ENCODE measurements around the gene SPEM1.

Gene SPEM1

DNA sequence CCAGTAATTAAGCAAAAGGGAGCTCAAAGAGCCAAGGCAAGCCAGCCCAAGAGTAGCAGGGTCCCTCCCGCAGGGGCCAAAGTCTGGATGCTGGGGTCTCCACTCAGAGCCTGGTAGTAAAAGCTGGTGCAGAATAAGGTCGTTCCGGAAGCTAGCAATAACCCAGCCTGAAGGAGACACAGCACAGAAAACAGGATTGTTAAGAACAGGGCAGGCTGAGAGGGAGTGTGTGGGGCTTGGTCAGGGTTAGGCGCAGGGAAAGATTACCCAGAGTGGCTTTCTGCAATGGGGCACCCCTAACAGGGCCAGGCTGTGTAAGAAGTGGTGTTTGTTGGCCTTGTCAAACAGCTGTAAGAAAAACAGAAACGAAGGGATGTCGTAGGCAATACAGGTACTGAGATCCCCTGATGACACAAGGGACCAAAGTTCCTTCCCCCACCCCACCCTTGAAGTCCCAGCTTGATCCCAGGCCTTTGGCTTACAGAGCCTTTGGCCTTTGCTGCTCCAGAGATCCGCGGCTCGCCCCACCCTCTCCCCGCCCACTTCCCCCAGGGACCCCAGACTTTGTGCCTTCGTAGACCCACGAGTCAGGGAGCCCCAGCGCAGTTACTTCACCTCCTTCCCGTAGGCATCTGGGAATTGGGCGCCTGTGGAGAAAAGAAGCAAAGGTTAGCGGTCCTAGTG, 16.9 kb upstream of the SPEM1 start:
- ATAC-seq, result no peak

DNA sequence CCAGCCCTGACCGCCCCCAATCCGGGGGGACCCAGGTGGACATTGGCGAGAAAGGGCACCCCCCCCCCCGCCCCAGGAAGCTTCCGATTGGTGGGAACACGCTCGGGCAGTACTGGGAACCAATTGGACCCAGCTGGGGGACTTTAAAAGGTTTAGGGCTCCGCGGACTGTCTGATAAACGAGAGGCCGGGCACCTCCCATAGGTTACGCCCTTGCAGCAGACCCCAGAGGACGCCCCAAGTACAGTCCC, 16.5 kb upstream of the SPEM1 start:
- ATAC-seq, result no peak

DNA sequence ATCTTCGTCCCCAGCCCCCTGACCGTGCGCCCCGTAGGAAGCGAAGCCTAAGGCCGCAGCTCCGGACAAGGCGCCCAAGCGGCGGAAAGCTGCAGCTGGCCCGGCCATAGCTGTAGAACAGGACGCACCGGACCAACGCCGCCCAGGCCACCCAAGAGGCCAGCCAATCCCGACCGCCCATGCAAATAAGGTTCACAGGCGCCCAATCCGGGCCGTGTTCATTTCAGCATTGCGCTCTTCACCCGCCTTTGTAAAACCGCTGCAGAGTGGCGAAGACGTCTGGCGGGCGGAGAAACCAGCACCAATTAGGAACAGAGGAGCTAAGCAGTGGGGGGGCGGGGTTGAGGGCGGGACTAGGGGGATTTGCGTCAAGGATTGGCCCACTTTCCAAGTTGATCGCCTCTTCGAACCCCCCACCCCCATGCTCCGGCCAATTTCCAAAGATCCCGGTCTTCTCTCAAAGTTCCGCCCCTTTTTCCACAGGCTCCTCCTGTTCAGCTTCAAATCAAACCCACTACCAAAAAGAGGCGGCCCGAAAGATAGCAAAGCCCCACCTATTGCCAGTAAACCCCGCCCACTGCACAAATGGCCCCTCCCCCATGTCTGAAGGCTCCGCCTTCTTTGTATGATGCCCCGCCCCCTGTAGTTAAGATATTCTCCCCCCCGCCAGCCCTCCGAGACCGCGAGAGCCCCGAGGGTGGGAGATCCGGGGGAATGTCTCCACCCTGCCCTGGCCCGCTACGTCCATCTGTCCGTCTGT, 16.0 kb upstream of the SPEM1 start, which contains the start of gene TMEM256:
TSS of gene TMEM256 (minus strand) at position 121 of the 760 bp plus-strand sequence. CDS start at position 108, 13 bp downstream.
- peak; percentile 96 to 97 for ATAC-seq

DNA sequence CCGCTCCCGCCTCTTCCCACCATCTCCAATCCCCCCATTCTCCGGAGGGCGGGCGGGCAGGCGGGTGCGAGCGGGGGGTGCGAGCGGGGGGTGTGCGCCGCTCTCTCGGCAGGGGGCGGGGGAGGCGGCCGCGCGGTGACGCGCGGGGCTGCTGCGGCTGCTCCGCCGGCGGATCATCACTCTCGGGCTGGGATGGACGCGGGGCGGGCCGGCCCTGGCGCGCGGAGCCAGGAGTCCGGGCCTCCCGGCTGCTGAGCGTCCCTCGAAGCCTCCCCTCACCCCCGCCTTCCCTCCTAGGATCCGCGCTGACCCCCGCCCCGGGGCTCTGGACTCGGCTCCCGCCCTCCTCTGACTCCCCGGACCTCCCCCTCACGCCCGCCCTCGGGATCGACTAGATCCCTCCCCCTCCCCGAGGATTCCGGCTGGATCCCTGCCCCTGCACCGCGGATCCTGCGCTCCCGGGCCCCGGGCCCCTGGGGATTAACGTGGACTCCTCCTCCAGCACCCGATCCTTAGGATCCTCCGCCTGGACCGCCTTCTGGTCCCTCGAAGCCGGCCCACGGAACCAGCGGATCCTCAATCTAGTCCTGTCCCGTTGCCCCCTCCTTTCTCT, 15.3 kb upstream of the SPEM1 start:
- peak; percentile 34 to 44 for ATAC-seq

DNA sequence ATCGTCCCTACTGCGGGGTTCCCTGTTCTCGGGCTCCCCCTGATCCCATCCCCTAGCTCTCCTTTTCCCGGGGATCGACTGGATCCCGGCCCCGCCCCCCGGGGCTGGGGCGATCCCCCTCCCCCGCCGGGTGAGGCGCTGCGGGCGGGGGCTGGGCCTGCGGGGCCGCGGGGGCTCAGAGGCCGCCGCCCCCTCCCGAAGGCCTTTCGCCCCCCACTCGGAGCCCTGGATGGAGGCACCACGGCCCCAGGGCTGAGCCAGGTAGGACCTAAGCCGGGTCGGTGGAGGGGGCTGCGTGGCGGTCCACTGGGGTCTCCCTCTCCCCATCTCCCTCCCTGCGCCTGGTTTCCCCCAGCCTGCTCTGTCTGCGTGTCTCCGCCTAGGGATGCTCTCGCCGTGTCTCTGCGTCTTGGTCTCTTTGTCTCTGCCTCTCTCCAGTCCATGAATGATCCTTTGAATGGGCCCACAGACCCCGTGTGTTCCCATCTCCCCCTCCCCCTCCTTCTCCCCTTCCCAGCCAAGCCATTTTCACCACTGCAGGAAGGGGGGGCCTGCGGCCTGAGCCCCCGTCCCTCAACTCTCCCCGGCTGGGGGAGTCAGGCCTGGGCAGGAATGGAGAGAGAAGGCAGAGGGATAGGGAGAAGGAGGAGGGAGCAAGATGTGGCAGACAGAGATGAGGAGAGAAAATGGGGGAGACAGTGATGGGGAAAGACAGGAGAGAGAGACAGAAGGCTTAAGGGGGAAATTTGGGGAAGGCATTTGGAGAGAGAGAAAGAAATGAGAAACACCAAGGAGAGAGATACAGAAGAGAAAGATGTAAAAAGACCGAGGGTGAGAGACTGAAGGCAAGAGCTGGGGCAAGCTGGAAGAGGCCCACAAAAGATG, 14.5 kb upstream of the SPEM1 start:
- ATAC-seq, result no peak

DNA sequence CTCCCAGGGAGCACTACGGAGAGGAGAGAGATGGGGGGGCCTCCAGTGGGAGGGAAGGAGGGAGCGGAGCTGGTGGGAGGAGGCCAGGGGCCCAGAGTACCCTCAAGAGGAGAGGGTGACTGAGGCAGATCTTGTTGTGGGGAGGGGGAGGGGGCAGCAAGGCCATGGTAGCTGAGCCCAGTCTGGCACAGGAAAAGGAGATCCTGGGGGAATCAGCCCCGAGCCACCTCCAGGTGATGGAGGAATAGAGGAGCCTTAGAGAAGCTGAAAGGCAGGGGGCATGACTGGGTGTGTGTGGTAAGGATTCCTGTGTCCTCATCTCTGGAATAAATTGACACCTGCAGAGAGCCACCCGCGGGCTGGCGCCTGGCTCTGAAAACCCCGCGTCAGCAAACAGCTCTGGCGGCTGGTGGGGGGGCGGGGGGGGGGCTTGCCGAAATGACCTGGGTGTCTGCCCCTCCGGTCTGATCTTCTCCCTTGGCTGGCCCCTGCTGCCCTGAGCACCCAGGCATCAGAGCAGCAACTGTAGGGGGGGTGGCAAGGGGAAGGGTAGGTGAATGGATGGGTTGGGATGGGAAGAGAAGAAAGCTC, 13.8 kb upstream of the SPEM1 start:
- ATAC-seq, result no peak

DNA sequence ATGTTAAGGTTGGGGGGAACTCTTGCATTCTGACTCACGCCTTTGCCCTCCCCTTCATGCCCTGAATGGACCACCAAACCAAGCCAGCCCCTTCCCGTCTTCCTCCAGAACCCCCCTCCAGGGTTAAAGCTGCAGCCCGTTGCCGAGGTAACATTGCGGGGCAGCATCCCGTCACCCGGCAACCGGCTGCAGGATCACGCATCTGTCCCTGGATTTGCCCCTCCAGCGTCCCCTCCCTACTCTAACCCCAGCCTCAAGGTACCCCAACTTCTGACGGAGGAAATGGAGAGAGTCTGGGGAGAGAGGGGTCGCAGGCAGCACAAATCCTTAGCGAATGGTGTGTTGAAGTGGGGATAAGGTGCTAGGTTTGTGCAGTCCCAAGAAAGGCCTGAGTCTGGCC, 13.0 kb upstream of the SPEM1 start:
- ATAC-seq, result no peak

DNA sequence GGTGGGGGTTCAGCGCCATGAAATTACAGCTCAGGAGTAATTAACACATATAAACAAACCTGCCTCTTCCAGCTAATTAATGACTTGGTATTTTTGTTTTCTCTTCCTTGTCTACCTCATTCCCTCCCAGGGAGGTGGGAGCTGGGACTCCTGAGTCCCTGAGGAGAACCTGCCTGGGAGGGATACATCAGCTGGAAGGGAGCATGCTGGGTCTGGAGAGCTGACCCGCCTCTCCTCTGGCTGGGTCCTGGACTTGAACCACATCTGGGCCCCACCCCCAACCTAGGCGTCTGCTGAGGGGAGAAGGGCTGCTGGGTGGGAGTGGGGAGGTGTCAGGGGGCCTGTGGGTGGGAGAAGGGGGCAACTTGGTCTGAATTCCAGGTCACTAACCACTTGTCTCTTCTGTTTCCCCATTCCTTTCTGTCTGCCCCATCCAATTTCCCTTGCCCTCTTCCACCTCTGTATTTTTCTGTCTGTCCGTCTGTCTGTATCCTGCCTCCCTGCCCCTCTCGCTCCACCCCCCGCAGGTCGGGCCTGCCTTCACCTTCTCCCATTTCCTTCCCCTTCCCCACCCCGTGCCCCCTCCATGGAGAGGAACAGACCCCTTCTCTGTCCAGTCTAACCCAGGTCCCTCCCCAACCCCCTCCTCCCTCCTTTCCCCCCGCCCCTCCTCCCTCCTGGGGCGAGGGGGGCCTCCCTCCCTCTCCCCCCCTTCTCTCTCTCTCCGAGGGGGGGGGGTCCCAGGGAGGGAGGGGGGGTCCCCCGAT, 12.5 kb upstream of the SPEM1 start, which contains the start of gene NLGN2:
TSS of gene NLGN2 (plus strand) at position 361 of the 767 bp plus-strand sequence. CDS start 411 bp downstream, outside the sequence.
- ATAC-seq, result no peak

DNA sequence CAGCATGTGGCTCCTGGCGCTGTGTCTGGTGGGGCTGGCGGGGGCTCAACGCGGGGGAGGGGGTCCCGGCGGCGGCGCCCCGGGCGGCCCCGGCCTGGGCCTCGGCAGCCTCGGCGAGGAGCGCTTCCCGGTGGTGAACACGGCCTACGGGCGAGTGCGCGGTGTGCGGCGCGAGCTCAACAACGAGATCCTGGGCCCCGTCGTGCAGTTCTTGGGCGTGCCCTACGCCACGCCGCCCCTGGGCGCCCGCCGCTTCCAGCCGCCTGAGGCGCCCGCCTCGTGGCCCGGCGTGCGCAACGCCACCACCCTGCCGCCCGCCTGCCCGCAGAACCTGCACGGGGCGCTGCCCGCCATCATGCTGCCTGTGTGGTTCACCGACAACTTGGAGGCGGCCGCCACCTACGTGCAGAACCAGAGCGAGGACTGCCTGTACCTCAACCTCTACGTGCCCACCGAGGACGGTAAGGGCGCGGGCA, 11.8 kb upstream of the SPEM1 start:
- ATAC-seq, result no peak

DNA sequence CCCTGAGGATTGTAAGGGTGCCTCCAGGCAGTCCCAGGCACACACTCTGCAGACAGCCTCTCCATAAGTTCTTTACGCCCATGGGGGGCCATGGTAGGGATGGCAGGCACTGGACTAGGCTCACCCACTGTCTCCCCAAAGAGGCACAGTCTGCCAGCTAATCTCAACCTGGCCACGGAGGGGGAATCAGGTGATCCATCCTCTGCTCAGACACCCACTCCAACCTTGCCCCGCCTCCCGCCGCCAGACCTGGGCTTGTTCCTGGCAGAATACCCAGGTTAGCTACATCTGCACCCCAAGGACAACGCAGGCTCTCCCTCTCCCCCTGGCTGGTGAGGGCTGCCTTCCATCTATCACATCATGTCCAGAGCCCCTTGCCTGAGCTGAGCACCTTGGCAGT, 11.3 kb upstream of the SPEM1 start:
- no peak for ATAC-seq

DNA sequence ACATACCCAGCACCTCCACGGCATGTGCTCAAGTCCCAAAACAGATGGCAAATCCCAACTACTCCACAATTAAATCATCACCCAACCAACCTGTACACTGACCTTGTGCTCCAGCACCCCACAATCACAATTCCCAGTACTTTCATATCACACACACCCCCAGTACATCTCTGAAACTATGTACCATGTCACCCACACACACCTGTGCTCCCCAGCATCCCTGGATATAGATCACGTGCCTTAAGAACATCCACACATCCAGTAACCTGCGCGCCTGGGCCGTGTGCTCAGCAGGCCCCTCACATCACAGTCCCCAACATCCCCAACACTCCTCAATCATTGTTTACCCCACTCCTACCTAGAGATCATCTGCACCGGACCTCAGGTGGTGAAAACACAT, 10.4 kb upstream of the SPEM1 start:
- ATAC-seq, result no peak

DNA sequence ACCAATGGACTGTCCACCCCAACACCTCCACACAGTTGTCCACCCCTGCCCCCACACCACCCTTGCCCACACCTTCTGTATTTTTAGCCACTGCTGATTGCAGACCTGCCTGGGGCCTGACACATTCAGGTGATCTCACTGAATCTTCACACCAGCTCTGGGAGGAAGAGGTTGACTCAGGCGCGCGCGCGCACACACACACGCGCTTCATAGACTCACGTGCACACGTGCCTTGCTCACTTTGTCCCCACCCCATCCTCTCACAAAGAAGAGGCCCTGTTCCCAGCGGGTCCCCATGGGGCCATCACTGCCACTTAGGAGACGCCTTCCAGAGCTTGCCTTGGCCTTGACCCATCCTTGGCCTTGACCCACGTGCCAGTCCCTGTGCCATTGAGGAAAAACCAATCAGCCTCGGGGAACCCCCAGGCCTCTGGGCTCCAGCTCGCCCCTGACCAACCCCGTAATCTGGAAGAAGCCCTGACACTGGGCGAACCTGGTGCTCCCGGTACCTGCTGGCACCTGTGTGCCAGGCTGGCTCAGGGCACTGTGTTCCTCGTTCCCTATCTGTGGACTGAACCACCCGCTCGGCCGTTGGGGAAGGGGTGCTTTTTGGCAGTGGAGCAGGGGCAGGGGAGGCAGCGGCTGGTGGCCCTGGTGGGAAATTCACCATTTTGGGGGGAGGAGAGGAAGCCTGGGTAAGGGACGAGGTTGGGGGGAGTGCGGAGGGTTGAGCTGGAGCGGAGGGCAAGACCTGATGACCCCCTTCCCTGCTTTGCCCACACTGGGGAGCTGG, 9.3 kb upstream of the SPEM1 start:
- ATAC-seq, result no peak

DNA sequence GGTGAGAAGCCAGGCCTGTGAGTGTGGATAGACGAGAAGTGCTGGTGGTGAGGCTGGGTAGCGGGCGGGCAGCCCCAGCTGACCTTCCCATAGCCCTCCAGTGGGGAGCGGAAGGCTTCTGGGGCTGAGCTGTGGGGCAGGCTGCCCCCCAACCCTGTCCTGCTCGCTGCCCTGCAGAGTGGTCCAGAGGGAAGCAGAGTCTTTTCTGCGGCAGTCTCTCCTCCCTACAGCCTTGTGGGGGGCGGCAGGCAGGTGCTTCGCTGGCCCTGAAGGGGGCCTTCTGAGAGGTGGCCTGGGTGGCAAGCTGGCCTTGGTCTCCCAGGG, 8.7 kb upstream of the SPEM1 start:
- no peak for ATAC-seq

DNA sequence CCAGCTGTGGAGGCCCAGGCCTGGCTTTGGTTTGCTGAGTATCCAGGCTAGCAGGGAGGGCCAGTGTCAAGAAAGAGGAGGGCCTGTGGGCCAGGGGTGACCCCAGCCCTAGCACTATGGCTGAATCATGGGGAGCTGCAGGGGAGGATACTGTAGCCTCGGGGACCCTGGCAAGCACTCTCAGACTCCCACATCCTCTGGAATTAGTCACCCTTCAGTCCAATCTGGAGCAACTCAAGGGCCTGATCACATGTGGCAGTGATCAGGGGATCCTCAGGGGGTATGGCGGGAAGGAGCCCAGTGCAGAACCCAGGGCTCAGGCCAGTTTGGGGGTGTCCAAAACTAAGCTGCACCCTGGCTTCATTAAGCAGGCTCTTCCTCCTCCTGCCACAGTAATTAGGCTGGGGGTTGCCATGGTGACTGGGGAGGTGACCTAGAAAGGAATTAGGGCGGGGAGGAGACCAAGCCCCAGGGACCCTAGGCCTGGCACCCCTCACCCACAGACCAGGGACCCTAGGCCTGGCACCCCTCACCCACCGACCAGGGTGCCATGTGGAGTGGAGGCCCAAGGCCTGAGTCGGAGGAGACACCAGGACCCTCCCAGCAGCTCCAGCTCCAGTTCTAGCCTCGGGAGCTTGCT, 6.7 kb upstream of the SPEM1 start:
- no peak for ATAC-seq

DNA sequence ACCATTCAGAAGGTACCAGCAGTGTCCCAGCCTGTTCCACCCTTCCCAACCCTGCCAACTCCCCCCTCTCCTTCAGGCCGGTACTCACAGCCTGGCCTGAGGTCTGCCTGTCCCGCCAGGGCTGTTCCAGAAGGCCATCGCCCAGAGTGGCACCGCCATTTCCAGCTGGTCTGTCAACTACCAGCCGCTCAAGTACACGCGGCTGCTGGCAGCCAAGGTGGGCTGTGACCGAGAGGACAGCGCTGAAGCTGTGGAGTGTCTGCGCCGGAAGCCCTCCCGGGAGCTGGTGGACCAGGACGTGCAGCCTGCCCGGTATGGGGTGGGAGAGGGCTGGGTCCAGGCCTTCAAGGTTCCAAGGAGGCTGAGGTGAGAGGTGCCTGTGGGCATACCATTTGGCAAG, 5.3 kb upstream of the SPEM1 start:
- no peak for ATAC-seq

DNA sequence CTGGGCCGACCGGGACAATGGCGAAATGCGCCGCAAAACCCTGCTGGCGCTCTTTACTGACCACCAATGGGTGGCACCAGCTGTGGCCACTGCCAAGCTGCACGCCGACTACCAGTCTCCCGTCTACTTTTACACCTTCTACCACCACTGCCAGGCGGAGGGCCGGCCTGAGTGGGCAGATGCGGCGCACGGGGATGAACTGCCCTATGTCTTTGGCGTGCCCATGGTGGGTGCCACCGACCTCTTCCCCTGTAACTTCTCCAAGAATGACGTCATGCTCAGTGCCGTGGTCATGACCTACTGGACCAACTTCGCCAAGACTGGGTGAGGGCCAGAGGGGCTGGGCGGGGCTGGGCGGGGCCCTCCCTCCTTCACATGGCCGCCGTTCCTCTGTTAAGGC, 4.3 kb upstream of the SPEM1 start:
- no peak for ATAC-seq

DNA sequence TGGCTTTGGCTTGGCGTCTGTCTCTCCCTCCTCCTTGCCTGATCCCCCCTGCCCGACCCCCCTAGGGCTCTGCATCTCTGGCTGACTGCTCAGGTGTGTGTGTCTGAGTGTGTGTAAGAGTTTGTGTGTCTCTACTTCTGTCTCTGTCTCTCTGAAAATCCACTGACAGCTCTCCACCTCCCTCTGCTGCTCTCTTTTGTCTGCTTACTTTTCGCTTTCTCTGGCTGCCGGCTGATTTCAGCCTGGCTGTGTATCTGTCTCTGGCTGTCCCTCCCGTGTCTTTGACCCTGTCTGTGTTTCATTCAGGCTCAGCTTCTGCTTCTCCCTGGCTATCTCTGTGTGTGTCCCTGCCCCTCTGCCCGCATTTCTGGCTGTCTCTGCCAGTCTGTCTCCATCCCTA, 3.8 kb upstream of the SPEM1 start:
- ATAC-seq, result no peak

DNA sequence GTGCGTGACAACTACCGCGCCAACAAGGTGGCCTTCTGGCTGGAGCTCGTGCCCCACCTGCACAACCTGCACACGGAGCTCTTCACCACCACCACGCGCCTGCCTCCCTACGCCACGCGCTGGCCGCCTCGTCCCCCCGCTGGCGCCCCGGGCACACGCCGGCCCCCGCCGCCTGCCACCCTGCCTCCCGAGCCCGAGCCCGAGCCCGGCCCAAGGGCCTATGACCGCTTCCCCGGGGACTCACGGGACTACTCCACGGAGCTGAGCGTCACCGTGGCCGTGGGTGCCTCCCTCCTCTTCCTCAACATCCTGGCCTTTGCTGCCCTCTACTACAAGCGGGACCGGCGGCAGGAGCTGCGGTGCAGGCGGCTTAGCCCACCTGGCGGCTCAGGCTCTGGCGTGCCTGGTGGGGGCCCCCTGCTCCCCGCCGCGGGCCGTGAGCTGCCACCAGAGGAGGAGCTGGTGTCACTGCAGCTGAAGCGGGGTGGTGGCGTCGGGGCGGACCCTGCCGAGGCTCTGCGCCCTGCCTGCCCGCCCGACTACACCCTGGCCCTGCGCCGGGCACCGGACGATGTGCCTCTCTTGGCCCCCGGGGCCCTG, 3.0 kb upstream of the SPEM1 start:
- ATAC-seq, result no peak

DNA sequence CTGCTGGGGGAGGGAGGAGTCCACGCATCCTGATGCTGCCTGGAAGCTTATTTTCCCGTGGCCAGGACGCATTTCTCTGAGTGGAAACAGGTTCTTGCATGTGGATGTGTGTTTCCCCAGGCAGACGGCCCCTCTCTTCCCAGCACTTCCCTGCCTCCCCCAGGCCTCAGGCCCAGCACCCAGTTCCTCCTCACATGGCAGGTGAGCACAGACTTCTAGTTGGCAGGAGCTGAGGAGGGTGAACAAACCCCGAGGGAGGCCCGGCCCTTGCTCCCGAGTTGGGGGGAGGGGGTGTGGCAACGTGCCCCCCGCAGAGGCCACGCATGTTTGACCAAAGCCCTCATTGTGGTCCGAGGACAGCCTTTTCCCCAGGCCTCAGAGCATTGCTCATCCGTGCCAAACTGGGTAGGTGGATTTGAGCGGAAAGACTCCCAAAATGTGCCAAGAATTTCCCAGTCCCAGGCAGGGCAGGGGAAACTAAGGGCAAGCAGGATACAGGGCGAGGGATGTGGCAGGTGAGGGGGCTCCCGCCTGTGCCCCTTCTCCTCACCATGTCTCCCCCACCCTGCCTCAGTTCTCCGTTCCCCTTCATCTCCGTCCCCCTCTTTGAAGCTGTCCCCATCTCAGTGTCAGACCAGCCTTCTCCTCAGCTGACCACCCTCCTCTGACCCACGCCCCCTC, 1.5 kb upstream of the SPEM1 start:
- no peak for ATAC-seq

DNA sequence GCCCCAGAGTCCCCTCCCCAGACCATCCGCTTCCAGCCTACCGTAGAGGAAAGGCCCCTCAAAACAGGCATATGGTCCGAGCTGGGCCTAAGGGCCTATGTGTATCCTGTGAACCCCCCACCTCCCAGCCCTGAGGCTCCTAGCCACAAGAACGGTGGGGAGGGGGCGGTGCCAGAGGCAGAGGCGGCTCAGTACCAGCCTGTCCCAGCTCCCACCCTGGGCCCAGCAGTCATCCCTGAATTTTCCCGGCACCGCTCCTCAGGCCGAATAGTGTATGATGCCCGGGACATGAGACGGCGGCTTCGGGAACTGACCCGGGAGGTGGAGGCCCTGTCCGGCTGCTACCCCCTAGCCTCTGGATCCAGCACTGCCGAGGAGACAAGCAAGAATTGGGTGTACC, 1.1 kb downstream of the SPEM1 start:
- no peak for ATAC-seq
